HG03060 (cell line): ENCODE measurements around the gene PACRG.
A peak's percentile ranks its signal among the peaks of the same experiment; 100 is the strongest.

Experiments
- ATAC-seq: cut with Tn5 transposase; IDR thresholded peaks from one replicate; pipeline ENCODE4 v1.9.1; 2021; ENCODE audit warnings: low read depth, moderate number of reproducible peaks; ENCODE audit not compliant: unreplicated experiment

PACRG gene

GRCh38 chr6:163338671-163339405, 611.1 kb downstream of the PACRG start:
- ATAC-seq: no peak

GRCh38 chr6:163339466-163339865, 611.7 kb downstream of the PACRG start:
- no peak for ATAC-seq

- no peak for ATAC-seq
Observed at GRCh38 chr6:163340201-163340887, 612.6 kb downstream of the PACRG start.

GRCh38 chr6:163341224-163342061, 613.7 kb downstream of the PACRG start:
- ATAC-seq: no peak

GRCh38 chr6:163342571-163343539, 615.1 kb downstream of the PACRG start:
- no peak for ATAC-seq

GRCh38 chr6:163343609-163344008, 615.8 kb downstream of the PACRG start:
- ATAC-seq: no peak

- ATAC-seq: no peak
Observed at GRCh38 chr6:163344411-163344810, 616.6 kb downstream of the PACRG start.

- no peak for ATAC-seq
Observed at GRCh38 chr6:163345931-163346330, 618.2 kb downstream of the PACRG start.

- no peak for ATAC-seq
Observed at GRCh38 chr6:163346497-163346961, 618.8 kb downstream of the PACRG start.

- ATAC-seq: no peak
Observed at GRCh38 chr6:163347021-163347446, 619.3 kb downstream of the PACRG start.

- no peak for ATAC-seq
Observed at GRCh38 chr6:163348789-163349680, 621.3 kb downstream of the PACRG start.

- no peak for ATAC-seq
Observed at GRCh38 chr6:163349696-163350095, 621.9 kb downstream of the PACRG start.

GRCh38 chr6:163351013-163351412, 623.2 kb downstream of the PACRG start:
- ATAC-seq: no peak

- ATAC-seq: no peak
Observed at GRCh38 chr6:163352011-163352685, 624.4 kb downstream of the PACRG start.

- no peak for ATAC-seq
Observed at GRCh38 chr6:163352966-163353365, 625.2 kb downstream of the PACRG start.

- no peak for ATAC-seq
Observed at GRCh38 chr6:163354085-163354484, 626.3 kb downstream of the PACRG start.

GRCh38 chr6:163354761-163355425, 627.1 kb downstream of the PACRG start:
- peak; percentile 45 for ATAC-seq
